Nephron (organoid): ENCODE data around the gene TRPM1.
A peak's percentile ranks its signal among the peaks of the same experiment; 100 is the strongest.

Source experiments
- H3K27ac Mint-ChIP-seq, 3 experiments: 2 replicates each; pipeline ENCODE4 v1.8.0; 2020; ENCODE audit warnings: mixed read lengths in 3 of 3, mild to moderate bottlenecking in 2 of 3, moderate library complexity in 1 of 3
- H3K27me3 Mint-ChIP-seq: 2 replicates; pipeline ENCODE4 v1.8.0; 2021; ENCODE audit warnings: low read depth, mild to moderate bottlenecking, moderate library complexity, mixed read lengths
- H3K36me3 Mint-ChIP-seq: 2 replicates; pipeline ENCODE4 v1.8.0; 2020; ENCODE audit warnings: low read depth, mixed read lengths
- H3K4me1 Mint-ChIP-seq: 2 replicates; pipeline ENCODE4 v1.8.0; 2020; ENCODE audit warnings: mixed read lengths
- H3K4me3 Mint-ChIP-seq, 3 experiments: 2 replicates each; pipeline ENCODE4 v1.8.0; 2020; ENCODE audit warnings: mild to moderate bottlenecking in 3 of 3, mixed read lengths in 3 of 3, moderate library complexity in 2 of 3
- H3K9me3 Mint-ChIP-seq: 2 replicates; pipeline ENCODE4 v1.8.0; 2020; ENCODE audit warnings: mixed read lengths
- CTCF ChIP-seq, 3 experiments: fragments of 200-600 bp; sonication (generic); IDR thresholded peaks; one replicate each; pipeline ENCODE4 v1.5.0; 2021; ENCODE audit warnings: antibody characterized with exemption in 3 of 3; ENCODE audit not compliant: unreplicated experiment in 3 of 3

The TRPM1 gene

GRCh38 chr15:31069360-31070000 lies 32.0 kb downstream of the TRPM1 start:
- Mint-ChIP-seq H3K4me1 (peaks cover 9% of the 10 kb centered on the region), H3K36me3 (no peaks in the 10 kb centered on the region), H3K4me3 (no peak overlapping the region), H3K27me3 (peaks cover 5% of the 10 kb centered on the region), H3K9me3 (peaks cover 8% of the 10 kb centered on the region), H3K27ac (peak overlapping the region; percentile 63 to 72 (median 64))
- TF ChIP-seq CTCF (IDR thresholded peaks at IDR 0.05; ENCODE audit: unreplicated experiment in 3 of 3): no peak

GRCh38 chr15:31067890-31068603 lies 33.5 kb downstream of the TRPM1 start:
- Mint-ChIP-seq H3K9me3 (no peaks in the 10 kb centered on the region), H3K4me3 (no peak overlapping the region), H3K4me1 (peaks cover 11% of the 10 kb centered on the region), H3K27ac (no peak overlapping the region), H3K27me3 (peaks cover 5% of the 10 kb centered on the region), H3K36me3 (no peaks in the 10 kb centered on the region)
- TF ChIP-seq CTCF (IDR thresholded peaks at IDR 0.05; ENCODE audit: unreplicated experiment in 3 of 3): no peak

GRCh38 chr15:31065824-31066223 lies 35.7 kb downstream of the TRPM1 start:
- no peak overlapping the region for H3K4me3 Mint-ChIP-seq
- H3K4me1 Mint-ChIP-seq: peaks cover 29% of the 10 kb centered on the region
- no peaks in the 10 kb centered on the region for H3K9me3 Mint-ChIP-seq

GRCh38 chr15:31062911-31063310 lies 38.6 kb downstream of the TRPM1 start:
- H3K4me3 Mint-ChIP-seq: peak overlapping the region; percentile 8 to 25 (median 10)
- TF ChIP-seq CTCF (IDR thresholded peaks at IDR 0.05; ENCODE audit: unreplicated experiment in 3 of 3): no peak
- peaks cover 20% of the 10 kb centered on the region for H3K4me1 Mint-ChIP-seq
- H3K9me3 Mint-ChIP-seq: peaks cover 3% of the 10 kb centered on the region
- peaks cover 3% of the 10 kb centered on the region for H3K27me3 Mint-ChIP-seq
- peak overlapping the region; percentile 72 to 90 (median 86) for H3K27ac Mint-ChIP-seq
- H3K36me3 Mint-ChIP-seq: no peaks in the 10 kb centered on the region

More at GRCh38 chr15:31065824-31066223, 35.7 kb downstream of the TRPM1 start:
- Mint-ChIP-seq H3K27me3 (peaks cover 3% of the 10 kb centered on the region), H3K27ac (no peak overlapping the region), H3K36me3 (no peaks in the 10 kb centered on the region)
- no peak for TF ChIP-seq CTCF (IDR thresholded peaks at IDR 0.05; ENCODE audit: unreplicated experiment in 3 of 3)

GRCh38 chr15:31062310-31062847 lies 39.1 kb downstream of the TRPM1 start:
- H3K36me3 Mint-ChIP-seq: no peaks in the 10 kb centered on the region
- H3K27ac Mint-ChIP-seq: peak overlapping the region; percentile 72 to 90 (median 86)
- peak overlapping the region in 2 of 3 experiments; percentile 18 to 25 for H3K4me3 Mint-ChIP-seq
- peaks cover 5% of the 10 kb centered on the region for H3K9me3 Mint-ChIP-seq
- H3K4me1 Mint-ChIP-seq: peaks cover 20% of the 10 kb centered on the region
- no peak for TF ChIP-seq CTCF (IDR thresholded peaks at IDR 0.05; ENCODE audit: unreplicated experiment in 3 of 3)
- peaks cover 3% of the 10 kb centered on the region for H3K27me3 Mint-ChIP-seq
